ENCODE data around the gene ZMYM2. TPM values are rescaled to one million over a fixed set of nuclear protein-coding genes. Genes with fewer than 3 reads are reported as not detected.

ZMYM2 gene
- total RNA-seq, 6 experiments from 2014 or later, result 17.1 to 35.2 (median 25.9) TPM

- Histone ChIP-seq H3K4me1 (no peaks in the 10 kb centered on the region), H3K27me3 (no peaks in the 10 kb centered on the region), H3K4me3 (no peak overlapping the region), H3K27ac (no peak overlapping the region), H3K9me3 (no peaks in the 10 kb centered on the region), H3K36me3 (no peaks in the 10 kb centered on the region)
- intact Hi-C loops (cut with DNase I), result no loop called here
- DNase-seq (no peak), ATAC-seq (no peak)
- WGBS (ENCODE audit: insufficient coverage, low coverage, low lambda C conversion rate, missing lambda C conversion rate), result 28% methylated on average over 7 of the region's 9 CpGs
- no peak for TF ChIP-seq CTCF (IDR thresholded peaks at IDR 0.05)
- no peak for TF ChIP-seq POLR2A (IDR thresholded peaks at IDR 0.05)
Measured at GRCh38 chr13:20102525-20103180, 144.1 kb downstream of the ZMYM2 start.

GRCh38 chr13:20105161-20105689 lies 146.7 kb downstream of the ZMYM2 start:
- Histone ChIP-seq H3K27ac (no peak overlapping the region), H3K27me3 (no peaks in the 10 kb centered on the region), H3K36me3 (no peaks in the 10 kb centered on the region), H3K4me1 (no peaks in the 10 kb centered on the region), H3K4me3 (no peak overlapping the region), H3K9me3 (no peaks in the 10 kb centered on the region)
- no peak for DNase-seq
- intact Hi-C loops (cut with DNase I), result no loop called here
- peak in 1 of 4 donors; percentile 25 for ATAC-seq
- WGBS (ENCODE audit: insufficient coverage, low coverage, low lambda C conversion rate, missing lambda C conversion rate), result 78% methylated on average over 11 of the region's 13 CpGs
- TF ChIP-seq CTCF (IDR thresholded peaks at IDR 0.05), result no peak
- no peak for TF ChIP-seq POLR2A (IDR thresholded peaks at IDR 0.05)

GRCh38 chr13:20106742-20107141 lies 148.2 kb downstream of the ZMYM2 start:
- WGBS (ENCODE audit: insufficient coverage, low coverage, low lambda C conversion rate, missing lambda C conversion rate), result 36% methylated on average over 4 of the region's 4 CpGs
- intact Hi-C loops (cut with DNase I), result no loop called here
- DNase-seq (no peak), ATAC-seq (no peak)
- H3K9me3 ChIP-seq, result no peaks in the 10 kb centered on the region
- H3K27me3 ChIP-seq, result no peaks in the 10 kb centered on the region
- no peaks in the 10 kb centered on the region for H3K36me3 ChIP-seq
- H3K4me3 ChIP-seq, result no peak overlapping the region
- H3K4me1 ChIP-seq, result no peaks in the 10 kb centered on the region
- no peak overlapping the region for H3K27ac ChIP-seq
- no peak for TF ChIP-seq POLR2A (IDR thresholded peaks at IDR 0.05)
- no peak for TF ChIP-seq CTCF (IDR thresholded peaks at IDR 0.05)

GRCh38 chr13:20109037-20109436 lies 150.5 kb downstream of the ZMYM2 start:
- ATAC-seq (peak in 2 of 4 donors; percentile 33 to 50), DNase-seq (no peak)
- H3K36me3 ChIP-seq, result no peaks in the 10 kb centered on the region
- H3K4me1 ChIP-seq, result no peaks in the 10 kb centered on the region
- H3K27me3 ChIP-seq, result no peaks in the 10 kb centered on the region
- intact Hi-C loops (cut with DNase I), result no loop called here
- no peak overlapping the region for H3K4me3 ChIP-seq
- no peak for TF ChIP-seq POLR2A (IDR thresholded peaks at IDR 0.05)
- TF ChIP-seq CTCF (IDR thresholded peaks at IDR 0.05), result no peak
- no peaks in the 10 kb centered on the region for H3K9me3 ChIP-seq
- WGBS (ENCODE audit: insufficient coverage, low coverage, low lambda C conversion rate, missing lambda C conversion rate), result 60% methylated on average over 2 of the region's 2 CpGs
- H3K27ac ChIP-seq, result no peak overlapping the region
